IgD-negative memory B cell (primary cell): Measurements from ENCODE around the gene ZNF407. TPM values are rescaled to one million over a fixed set of nuclear protein-coding genes. Genes with fewer than 3 reads are reported as not detected.

ENCODE experiments used
- H3K27ac Mint-ChIP-seq, 3 donors: one replicate each; pipeline ENCODE4 v1.8.0; 2020 to 2022; ENCODE audit warnings: mild to moderate bottlenecking in 3 of 3, mixed read lengths in 3 of 3, moderate library complexity in 1 of 3
- H3K27me3 Mint-ChIP-seq: one replicate; pipeline ENCODE4 v1.8.0; 2021; ENCODE audit warnings: mixed read lengths
- H3K36me3 Mint-ChIP-seq: one replicate; pipeline ENCODE4 v1.8.0; 2020; ENCODE audit warnings: mild to moderate bottlenecking, mixed read lengths
- H3K4me1 Mint-ChIP-seq, 3 donors: one replicate each; pipeline ENCODE4 v1.8.0; 2020 to 2022; ENCODE audit warnings: mixed read lengths in 3 of 3, mild to moderate bottlenecking in 1 of 3
- H3K4me3 Mint-ChIP-seq, 4 donors: one replicate each; pipeline ENCODE4 v1.8.0; 2020 to 2022; ENCODE audit warnings: mild to moderate bottlenecking in 4 of 4, mixed read lengths in 4 of 4, moderate library complexity in 3 of 4
- H3K9me3 Mint-ChIP-seq, 3 donors: one replicate each; pipeline ENCODE4 v1.8.0; 2020 to 2021; ENCODE audit warnings: mixed read lengths in 3 of 3, mild to moderate bottlenecking in 1 of 3
- polyA plus RNA-seq: library from polyadenylated mRNA; unstranded; fragments of 300-500 nt; fragmentation: Illumina TruSeq; gene quantifications from one replicate; pipeline ENCODE4 v1.2.3, GENCODE V29; 2021

Gene ZNF407
- polyA plus RNA-seq, 1 donor from 2014 or later, result 3.8 TPM

DNA sequence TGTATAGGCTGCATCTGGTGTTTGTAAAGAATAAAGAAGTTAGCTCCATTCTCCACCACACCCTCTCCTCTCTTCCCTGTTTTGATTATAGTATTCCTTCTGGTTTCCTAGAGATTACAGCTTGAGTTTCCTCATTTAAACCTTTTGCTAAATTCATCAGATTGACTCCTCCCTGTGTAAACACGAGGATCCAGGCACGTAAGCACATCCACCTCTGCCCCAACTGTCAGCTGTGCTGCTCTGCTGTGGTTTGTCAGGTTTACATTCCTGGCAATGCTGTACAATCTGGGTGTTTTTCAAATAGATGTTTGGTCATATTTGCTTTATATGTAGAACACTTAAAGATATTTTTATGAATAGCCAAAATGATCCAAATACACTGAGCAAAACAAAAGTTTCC is 308.5 kb downstream of the ZNF407 start:
- Mint-ChIP-seq H3K4me1 (no peaks in the 10 kb centered on the region), H3K27me3 (no peaks in the 10 kb centered on the region), H3K9me3 (no peaks in the 10 kb centered on the region), H3K4me3 (no peak overlapping the region), H3K36me3 (peaks cover 2% of the 10 kb centered on the region), H3K27ac (no peak overlapping the region)

DNA sequence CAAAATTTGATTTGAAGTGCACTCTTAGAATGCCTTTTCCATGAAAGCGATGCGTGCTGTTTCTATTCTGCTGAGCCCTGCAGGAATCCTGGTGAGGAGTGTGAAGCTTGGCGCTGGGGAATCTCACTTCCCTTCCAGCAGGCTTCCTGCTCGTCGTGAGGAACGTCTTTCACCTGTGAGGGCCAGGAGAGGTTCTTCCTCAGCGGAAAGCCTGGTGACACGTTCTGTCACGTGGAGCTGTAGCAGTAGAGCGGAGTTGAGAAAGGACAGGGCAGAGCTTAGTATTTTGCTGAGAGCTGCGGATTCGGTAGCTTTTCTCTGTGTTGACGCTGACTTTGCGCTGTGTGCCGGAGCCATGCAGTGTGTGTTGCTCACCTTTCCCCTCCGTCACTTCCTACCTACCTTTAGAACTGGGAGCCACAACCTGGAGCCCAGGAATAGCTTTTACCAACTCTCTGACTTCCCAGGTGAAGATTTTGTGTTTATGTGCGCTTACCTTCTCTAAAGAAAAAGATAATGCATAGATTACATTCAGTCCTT is 316.5 kb downstream of the ZNF407 start:
- no peaks in the 10 kb centered on the region for H3K9me3 Mint-ChIP-seq
- no peak overlapping the region for H3K4me3 Mint-ChIP-seq
- H3K27ac Mint-ChIP-seq, result no peak overlapping the region
- H3K4me1 Mint-ChIP-seq, result no peaks in the 10 kb centered on the region
- peaks cover 2% of the 10 kb centered on the region for H3K36me3 Mint-ChIP-seq
- no peaks in the 10 kb centered on the region for H3K27me3 Mint-ChIP-seq

DNA sequence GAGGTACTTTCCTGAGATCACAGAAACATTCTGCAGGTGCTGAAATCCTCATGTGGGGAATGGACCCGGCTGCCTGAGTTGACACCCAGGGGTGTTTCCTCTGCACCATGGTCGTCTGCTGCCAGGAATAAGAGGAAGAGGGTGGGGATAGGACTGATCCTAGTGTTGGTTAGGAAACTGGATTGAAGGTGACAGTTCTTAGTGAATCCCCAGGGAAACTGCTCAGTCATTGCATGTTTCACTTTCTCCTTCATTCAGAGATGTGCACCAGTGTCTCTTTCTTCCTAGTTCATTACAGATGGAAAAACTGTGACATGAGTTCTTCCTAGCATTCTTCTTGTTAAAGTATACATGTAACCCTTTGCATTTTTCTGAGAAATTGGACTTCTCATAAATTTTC is 317.0 kb downstream of the ZNF407 start:
- H3K27me3 Mint-ChIP-seq, result no peaks in the 10 kb centered on the region
- no peak overlapping the region for H3K4me3 Mint-ChIP-seq
- no peaks in the 10 kb centered on the region for H3K9me3 Mint-ChIP-seq
- peaks cover 4% of the 10 kb centered on the region for H3K36me3 Mint-ChIP-seq
- no peak overlapping the region for H3K27ac Mint-ChIP-seq
- H3K4me1 Mint-ChIP-seq, result no peaks in the 10 kb centered on the region

DNA sequence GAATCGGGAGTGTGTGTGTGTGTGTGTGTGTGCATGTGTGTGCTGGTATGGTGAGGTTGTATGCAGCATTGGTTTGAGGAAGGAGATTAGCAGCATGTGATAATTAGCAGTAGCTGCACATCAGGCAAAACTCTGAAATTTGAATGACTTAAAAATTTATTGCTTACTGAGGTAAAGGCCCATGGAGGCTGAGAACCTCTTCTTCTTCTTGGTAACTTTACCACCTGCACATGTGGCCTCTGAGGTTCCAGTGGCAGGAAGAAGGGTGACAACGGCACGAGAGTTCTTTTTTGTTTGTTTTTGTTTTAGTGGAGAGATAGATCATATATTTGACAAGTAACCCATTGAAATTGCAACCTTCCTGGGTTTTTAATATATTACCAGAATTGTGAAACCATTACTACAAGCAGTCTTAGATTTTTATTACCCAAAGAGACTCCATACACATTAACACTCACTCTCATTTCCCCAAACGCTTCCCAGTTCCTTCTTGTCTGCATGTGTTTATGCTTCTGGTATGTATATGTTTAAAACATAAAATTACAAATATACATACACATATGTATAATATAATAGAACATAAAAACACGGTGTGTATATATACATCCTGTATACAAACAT is 319.2 kb downstream of the ZNF407 start:
- Mint-ChIP-seq H3K4me3 (no peak overlapping the region), H3K4me1 (no peaks in the 10 kb centered on the region), H3K36me3 (peaks cover 2% of the 10 kb centered on the region), H3K27me3 (no peaks in the 10 kb centered on the region), H3K27ac (no peak overlapping the region), H3K9me3 (no peaks in the 10 kb centered on the region)

DNA sequence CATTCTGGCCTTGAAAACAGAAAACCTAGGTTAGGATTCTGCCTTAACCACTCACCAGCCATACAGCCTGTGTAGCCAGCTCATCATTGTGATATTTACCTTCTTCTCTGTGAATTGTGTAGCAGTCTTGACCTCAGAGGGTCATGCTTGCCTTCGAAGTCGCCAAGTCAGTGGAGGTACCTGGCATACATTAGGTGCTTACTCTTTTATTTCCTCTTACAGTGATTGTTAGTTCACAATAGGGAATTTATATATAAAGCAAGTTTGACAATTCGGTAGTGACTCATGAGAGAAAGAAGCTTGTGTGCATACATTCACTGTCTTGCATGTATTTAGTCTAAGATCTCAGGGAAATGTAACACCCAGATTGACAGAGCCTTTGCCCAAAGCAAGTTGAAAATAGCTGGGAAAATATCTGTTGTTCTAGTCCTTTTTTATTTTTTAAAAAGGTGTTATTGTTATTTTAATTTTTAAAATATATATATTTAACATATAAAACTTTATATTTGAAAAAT is 320.7 kb downstream of the ZNF407 start:
- H3K27ac Mint-ChIP-seq, result no peak overlapping the region
- H3K27me3 Mint-ChIP-seq, result no peaks in the 10 kb centered on the region
- H3K4me3 Mint-ChIP-seq, result no peak overlapping the region
- no peaks in the 10 kb centered on the region for H3K4me1 Mint-ChIP-seq
- H3K36me3 Mint-ChIP-seq, result peaks cover 4% of the 10 kb centered on the region
- H3K9me3 Mint-ChIP-seq, result no peaks in the 10 kb centered on the region

DNA sequence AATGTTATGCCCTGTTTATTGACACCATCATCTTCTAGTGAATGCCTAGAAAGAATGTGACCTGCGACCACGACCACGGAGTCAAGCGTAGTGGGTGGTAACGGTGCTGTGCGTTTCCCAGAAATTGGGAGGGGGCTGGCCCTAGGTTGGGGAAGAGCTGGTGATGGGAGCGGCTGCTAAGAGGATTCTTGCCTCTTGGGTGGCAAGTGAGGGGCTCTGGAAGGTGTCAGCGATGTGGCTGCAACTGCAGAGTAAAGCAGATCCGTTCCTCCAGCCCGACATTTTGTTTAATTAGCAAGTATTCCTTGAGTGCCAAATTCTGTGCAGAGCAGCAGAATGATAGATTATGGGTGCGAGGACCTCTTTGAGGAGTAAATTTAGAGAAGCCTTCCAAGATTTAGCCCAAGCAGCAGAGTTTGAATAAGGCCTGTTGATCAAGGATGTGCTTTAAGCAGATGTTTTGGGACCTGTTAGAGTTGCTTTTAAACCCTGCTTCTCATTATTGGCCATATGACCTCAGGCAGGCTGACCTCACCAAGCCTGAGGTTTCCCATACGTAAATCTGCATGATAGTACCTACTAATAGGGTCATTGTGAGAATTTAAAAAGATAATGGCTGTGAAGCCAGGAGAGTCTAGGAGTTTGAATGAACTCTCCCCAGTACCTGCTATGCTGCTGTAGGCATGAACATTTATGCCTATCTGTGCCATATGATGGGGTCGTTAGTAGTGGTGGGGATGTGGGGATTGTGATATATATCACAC is 323.6 kb downstream of the ZNF407 start:
- no peaks in the 10 kb centered on the region for H3K4me1 Mint-ChIP-seq
- no peak overlapping the region for H3K4me3 Mint-ChIP-seq
- no peak overlapping the region for H3K27ac Mint-ChIP-seq
- no peaks in the 10 kb centered on the region for H3K27me3 Mint-ChIP-seq
- peaks cover 4% of the 10 kb centered on the region for H3K36me3 Mint-ChIP-seq
- no peaks in the 10 kb centered on the region for H3K9me3 Mint-ChIP-seq

DNA sequence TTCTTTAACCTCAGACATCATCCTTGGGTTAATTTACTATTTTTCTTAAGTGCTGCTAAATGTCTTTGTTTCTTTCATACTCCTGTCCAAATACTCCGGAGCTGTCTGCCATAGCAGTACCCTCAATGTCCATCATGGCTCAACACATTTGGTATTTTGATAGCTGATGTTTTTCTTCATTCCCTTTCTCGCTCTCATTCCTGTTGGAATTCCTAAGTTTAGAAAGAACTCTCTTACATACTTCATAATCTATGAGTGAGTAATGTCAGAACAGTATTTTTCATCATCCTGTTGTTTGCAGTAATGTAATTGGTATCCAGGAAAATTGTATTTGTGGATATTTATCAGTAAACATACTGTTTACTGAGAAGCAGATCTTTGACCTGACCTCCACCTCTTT is 328.4 kb downstream of the ZNF407 start:
- no peaks in the 10 kb centered on the region for H3K27me3 Mint-ChIP-seq
- H3K4me3 Mint-ChIP-seq, result no peak overlapping the region
- H3K36me3 Mint-ChIP-seq, result peaks cover 8% of the 10 kb centered on the region
- H3K9me3 Mint-ChIP-seq, result no peaks in the 10 kb centered on the region
- no peaks in the 10 kb centered on the region for H3K4me1 Mint-ChIP-seq
- no peak overlapping the region for H3K27ac Mint-ChIP-seq

DNA sequence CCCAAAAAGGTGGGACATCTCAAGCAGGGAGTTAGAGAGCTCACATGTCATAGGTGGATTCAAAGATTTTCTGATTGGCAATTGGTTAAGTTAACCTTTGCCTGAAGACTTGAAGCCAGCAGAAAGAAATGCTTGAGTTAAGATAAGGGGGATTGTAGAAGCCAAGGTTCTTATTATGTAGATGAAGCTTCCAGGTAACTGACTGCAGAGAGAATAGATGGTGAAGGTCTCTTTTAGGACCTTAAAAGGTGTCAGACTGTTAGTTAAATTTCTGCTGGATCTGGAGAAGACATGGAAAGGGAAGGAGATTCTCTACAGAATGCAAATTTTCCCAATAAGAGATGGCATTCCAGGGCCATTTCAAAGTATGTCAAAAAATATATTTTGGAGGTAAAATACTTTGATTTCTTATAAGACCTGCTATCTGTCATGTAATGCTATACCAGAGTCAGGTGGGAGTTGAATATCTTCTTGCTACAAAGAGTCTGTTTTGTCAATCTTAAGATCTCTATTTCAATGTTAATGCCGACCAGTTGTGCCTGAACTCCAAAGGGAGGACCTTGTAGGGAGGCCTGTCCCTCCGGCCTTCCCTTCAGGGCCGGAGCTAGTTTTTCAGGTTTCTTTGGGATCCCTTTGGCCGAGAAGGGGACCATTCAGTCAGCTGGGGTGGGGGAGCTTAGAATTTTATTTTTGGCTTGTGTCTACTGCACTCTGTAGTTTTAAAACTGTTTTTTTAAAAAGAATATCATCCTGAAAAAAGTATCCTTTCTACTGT is 330.7 kb downstream of the ZNF407 start:
- Mint-ChIP-seq H3K27ac (no peak overlapping the region), H3K4me3 (no peak overlapping the region), H3K27me3 (no peaks in the 10 kb centered on the region), H3K9me3 (no peaks in the 10 kb centered on the region), H3K4me1 (peaks cover 0 to 1% (median 0%) of the 10 kb centered on the region in 3 donors), H3K36me3 (peaks cover 10% of the 10 kb centered on the region)

DNA sequence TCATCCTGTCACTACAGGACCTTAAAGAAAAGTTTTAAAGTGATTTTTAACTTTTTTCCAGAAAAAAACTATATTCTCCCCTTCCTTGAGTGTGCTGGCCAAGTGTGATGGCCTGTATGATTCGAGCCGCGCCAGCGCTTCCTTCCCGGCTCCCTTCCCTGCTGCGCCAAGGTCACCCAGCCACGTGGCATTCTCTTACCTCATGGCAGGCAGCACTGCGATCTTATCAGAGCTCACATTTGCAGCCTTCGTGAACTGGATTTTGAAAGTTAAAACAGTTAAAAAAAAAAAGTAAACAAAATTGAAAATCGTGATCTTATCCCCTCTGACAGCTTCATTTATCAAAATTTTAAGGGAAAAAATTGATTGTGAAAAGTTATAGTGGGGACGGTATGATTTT is 331.4 kb downstream of the ZNF407 start:
- peaks cover 10% of the 10 kb centered on the region for H3K36me3 Mint-ChIP-seq
- H3K9me3 Mint-ChIP-seq, result no peaks in the 10 kb centered on the region
- H3K27ac Mint-ChIP-seq, result no peak overlapping the region
- H3K4me3 Mint-ChIP-seq, result no peak overlapping the region
- H3K27me3 Mint-ChIP-seq, result no peaks in the 10 kb centered on the region
- H3K4me1 Mint-ChIP-seq, result peaks cover 0 to 1% (median 0%) of the 10 kb centered on the region in 3 donors

DNA sequence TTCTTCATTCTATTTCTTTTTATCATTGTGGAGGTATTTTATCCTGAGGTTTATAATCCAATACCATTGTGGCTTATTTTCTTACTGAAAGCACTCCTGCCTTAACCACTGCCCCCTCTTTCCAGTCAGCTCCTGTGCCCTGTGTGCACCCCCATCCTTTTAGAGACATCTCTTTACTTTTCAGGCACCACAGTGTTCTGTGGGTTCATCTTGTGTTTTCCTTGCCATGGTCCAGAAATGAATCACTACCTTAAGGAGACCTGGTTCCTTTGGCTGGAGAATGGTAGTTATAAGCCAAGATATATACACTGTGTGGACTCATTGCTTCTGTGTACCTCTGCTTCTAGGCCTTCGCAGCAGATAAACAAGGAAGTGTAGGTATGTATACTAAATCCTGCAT is 332.9 kb downstream of the ZNF407 start:
- peaks cover 13% of the 10 kb centered on the region for H3K36me3 Mint-ChIP-seq
- no peak overlapping the region for H3K27ac Mint-ChIP-seq
- no peaks in the 10 kb centered on the region for H3K9me3 Mint-ChIP-seq
- no peaks in the 10 kb centered on the region for H3K27me3 Mint-ChIP-seq
- peaks cover 0 to 1% (median 0%) of the 10 kb centered on the region in 3 donors for H3K4me1 Mint-ChIP-seq
- no peak overlapping the region for H3K4me3 Mint-ChIP-seq

DNA sequence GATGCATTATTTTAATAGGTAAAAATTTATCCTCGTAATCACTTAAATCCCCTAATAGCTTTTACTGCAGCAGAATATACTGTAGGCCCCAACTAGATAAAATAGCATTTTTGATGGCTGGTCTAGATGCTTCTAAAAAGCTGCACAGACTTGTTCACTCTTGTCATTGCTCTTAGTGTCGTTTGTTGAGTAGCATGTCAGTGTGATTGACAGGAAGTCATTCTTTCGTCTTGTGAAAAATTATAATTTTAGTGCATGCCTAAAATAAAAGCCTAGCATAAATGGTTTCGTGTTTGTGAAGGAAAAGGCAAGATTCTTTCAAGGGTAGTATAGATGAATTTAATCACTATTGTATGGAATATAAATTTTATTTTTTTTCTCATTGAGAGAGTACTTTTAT is 336.3 kb downstream of the ZNF407 start:
- Mint-ChIP-seq H3K4me3 (no peak overlapping the region), H3K27ac (no peak overlapping the region), H3K27me3 (no peaks in the 10 kb centered on the region), H3K4me1 (peaks cover 0 to 1% (median 0%) of the 10 kb centered on the region in 3 donors), H3K36me3 (peaks cover 11% of the 10 kb centered on the region), H3K9me3 (no peaks in the 10 kb centered on the region)

DNA sequence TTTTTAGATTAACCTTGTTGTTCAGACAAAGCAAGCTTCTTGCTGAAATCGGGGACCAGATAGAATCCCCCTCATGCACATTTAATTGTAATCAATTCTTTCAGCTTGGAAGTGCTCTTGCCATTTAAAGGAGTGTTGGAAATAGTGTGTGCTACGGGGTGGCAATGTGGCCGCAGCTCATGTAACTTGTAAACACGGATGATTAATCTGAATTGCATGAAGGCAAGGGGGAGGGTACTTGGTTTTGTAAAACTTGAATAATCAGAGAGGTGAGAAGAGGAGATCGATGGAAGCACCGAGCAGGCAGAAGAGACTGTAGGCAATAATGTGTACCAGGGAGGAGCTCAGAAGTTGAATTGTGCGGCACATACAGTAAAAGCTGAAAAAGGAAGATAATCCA is 337.8 kb downstream of the ZNF407 start:
- peak overlapping the region in 1 of 4 donors; percentile 38 for H3K4me3 Mint-ChIP-seq
- H3K27ac Mint-ChIP-seq, result no peak overlapping the region

DNA sequence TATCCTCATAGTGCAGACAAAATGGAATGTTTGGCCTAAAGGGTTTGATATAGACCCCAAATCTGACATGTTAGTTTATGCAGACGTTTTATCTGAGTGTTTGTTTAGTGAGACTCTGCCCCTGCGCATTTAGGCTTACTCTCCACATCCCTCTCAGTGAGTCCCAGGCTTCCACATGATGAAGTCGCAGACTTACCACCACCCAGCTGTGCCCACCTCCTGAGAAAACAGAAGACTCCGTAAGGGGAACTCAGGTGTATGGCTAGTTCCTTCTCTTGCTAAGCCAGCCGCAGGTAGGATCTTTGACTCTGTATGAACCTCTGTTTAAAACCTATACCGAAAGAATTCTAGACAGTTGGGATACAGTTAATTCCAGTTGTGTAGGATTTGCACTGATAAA is 338.7 kb downstream of the ZNF407 start:
- Mint-ChIP-seq H3K4me1 (peaks cover 0 to 4% (median 1%) of the 10 kb centered on the region in 3 donors), H3K9me3 (no peaks in the 10 kb centered on the region), H3K27ac (no peak overlapping the region), H3K36me3 (peaks cover 9% of the 10 kb centered on the region), H3K4me3 (no peak overlapping the region), H3K27me3 (no peaks in the 10 kb centered on the region)

More for the DNA sequence above, 337.8 kb downstream of the ZNF407 start:
- Mint-ChIP-seq H3K27me3 (no peaks in the 10 kb centered on the region), H3K36me3 (peaks cover 9% of the 10 kb centered on the region), H3K4me1 (peaks cover 0 to 1% (median 0%) of the 10 kb centered on the region in 3 donors), H3K9me3 (no peaks in the 10 kb centered on the region)

DNA sequence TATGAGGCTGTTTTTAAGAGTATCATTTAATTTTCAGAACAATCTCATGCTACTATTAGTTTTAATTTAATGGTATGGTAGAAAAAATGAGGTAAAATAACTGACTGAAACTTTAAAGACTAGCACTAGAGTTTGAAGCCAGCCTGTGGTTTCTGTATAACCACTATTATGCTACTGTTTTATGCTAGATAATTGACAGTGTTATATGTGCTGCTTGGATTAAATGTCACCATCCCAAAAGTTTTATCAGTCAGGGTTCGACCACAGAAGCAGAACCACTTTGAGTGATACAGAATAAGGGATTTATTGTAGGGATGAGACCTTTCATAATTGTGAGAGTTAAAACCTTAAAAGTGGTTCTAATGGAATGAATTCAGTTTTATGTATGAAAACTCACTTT is 339.6 kb downstream of the ZNF407 start:
- H3K27ac Mint-ChIP-seq, result no peak overlapping the region
- H3K4me1 Mint-ChIP-seq, result peaks cover 5 to 10% (median 8%) of the 10 kb centered on the region in 3 donors

DNA sequence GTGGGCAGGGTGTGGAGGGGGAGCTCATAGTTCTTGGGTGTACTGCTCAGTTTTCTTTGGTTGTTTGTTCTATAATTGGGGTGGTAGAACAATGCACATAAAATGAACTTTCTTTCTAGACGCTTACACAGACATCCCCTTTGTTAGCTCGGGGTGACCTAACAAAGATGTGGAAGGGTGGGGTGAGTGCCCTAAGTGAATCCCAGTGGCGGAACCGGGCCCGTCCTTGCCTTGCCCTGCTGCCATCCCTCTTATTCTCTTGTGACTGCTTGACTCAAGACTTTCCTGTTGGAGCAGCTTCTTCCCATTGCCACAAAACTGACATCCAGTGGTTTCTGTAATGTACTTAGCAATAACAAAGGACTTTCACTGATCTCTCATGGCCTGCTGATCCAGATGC is 343.2 kb downstream of the ZNF407 start:
- Mint-ChIP-seq H3K36me3 (peaks cover 3% of the 10 kb centered on the region), H3K27ac (no peak overlapping the region), H3K9me3 (no peaks in the 10 kb centered on the region), H3K4me1 (peaks cover 9 to 16% (median 12%) of the 10 kb centered on the region in 3 donors), H3K4me3 (no peak overlapping the region), H3K27me3 (no peaks in the 10 kb centered on the region)

More for the DNA sequence above, 339.6 kb downstream of the ZNF407 start:
- Mint-ChIP-seq H3K36me3 (peaks cover 5% of the 10 kb centered on the region), H3K27me3 (no peaks in the 10 kb centered on the region), H3K9me3 (no peaks in the 10 kb centered on the region), H3K4me3 (no peak overlapping the region)
